GM19035 (cell line): Measurements from ENCODE around the gene ABAT.
"Not testable (repeated sequence)": the region's sequence is repeated elsewhere in the genome, so short reads cannot be mapped to it uniquely, and the experiment has no call there.

ENCODE experiments used
- ATAC-seq: cut with Tn5 transposase; IDR thresholded peaks from one replicate; pipeline ENCODE4 v1.9.1; 2021; ENCODE audit not compliant: unreplicated experiment

Gene ABAT

DNA sequence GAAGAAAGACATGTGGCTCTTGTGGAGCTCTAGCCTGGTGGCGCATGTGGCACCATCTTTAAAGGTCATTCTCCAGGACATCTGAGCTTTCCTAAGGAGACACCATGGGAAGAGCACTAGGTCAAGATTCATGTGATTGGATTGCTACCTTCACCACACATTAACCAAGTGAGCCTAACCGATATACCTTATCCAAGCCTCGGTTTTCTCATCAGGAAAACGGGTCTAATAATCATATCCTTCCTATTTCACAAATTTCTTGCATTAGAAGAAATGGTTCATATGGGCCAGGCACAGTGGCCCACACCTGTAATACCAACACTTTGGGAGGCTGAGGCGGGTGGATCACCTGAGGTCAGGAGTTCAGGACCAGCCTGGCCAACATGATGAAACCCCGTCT is 64.7 kb downstream of the ABAT start:
- no peak for ATAC-seq

- ATAC-seq = no peak
Measured at GRCh38 chr16:8739989-8740704, 65.7 kb downstream of the ABAT start.

DNA sequence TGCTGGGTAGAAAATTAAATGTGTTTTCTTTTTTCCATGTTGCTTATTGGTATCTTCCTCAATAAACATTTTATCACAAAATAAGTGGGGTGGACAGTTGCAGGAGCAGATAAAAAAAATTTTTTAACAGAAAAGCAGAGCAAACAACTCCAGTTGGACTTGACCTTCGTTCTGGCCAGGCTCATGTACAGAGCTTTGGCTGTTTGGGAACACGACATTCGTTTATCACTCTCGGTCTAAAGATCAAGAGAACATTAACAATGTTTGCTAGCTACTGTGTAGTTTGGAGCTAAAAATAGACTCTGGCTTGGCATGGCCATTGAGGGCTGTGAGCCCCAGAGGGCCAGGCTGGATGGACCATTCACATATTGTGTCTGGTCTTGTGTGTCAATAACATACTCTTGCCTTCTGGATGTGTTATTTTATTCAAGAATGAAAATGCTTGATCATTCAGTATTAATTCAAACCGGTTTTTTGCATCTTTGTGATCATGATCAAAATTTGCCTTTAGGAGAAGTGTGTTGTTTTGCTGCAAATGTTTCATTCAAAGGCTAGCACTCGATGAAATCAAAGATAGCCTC is 66.4 kb downstream of the ABAT start:
- no peak for ATAC-seq

DNA sequence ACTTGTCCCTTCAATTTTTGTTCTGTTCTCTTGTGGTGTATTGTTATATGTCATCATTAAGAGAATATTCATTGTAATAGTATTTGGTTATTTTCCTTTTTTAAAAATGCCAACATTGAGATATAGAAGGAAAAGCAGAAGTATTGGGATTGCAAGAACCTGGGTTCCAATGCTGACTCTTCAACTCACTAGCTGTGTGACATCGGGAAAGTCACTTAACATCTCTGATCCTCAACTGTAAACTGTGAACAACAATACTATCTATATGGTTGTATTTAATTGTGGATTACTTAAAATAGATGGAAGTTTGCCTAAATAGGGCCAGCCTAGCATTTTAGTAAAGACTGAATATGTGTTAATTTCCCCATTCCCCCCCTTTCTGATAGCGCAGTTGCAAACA is 67.2 kb downstream of the ABAT start:
- ATAC-seq = no peak

DNA sequence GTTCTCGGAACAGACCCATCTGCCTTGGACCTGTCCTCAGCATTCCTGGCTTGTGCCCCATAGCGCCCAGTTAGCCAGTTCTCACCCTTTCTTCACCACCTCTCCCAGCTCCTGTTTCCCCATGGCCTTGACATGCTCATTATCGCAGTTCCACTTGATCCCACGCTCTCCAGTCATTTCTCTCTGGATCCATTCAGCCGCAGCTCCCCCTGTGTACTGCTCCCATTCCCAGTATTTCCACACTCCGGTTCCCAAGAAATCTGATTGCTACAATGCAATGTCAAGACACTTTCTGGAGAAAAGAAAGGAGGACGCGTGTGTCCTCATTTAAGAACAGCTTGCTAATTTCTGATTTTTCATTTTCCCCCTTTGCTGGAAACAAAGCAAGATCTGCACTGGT is 67.7 kb downstream of the ABAT start:
- no peak for ATAC-seq

- ATAC-seq = not testable (repeated sequence)
Measured at GRCh38 chr16:8748944-8749343, 74.5 kb downstream of the ABAT start.

GRCh38 chr16:8751481-8752311 is 77.3 kb downstream of the ABAT start:
- no peak for ATAC-seq

DNA sequence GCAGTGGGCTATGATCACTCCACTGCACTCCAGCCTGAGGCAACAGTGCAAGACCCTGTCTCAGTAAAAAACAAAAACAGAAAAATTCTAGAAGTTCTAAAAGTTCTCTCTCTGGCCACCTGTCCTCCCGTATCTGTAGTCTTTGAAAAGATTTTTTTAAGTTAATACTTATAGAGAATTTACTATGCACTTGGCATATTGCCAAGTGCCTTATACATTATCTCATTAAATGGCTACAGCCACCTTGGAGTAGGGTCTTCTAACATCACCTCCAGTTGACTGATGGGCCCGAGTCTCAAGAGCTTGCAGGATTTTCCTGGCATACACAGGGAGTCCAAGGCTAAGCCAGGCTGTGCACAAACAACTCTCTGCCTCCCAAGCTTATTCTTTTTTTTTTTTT is 78.3 kb downstream of the ABAT start:
- ATAC-seq = no peak

DNA sequence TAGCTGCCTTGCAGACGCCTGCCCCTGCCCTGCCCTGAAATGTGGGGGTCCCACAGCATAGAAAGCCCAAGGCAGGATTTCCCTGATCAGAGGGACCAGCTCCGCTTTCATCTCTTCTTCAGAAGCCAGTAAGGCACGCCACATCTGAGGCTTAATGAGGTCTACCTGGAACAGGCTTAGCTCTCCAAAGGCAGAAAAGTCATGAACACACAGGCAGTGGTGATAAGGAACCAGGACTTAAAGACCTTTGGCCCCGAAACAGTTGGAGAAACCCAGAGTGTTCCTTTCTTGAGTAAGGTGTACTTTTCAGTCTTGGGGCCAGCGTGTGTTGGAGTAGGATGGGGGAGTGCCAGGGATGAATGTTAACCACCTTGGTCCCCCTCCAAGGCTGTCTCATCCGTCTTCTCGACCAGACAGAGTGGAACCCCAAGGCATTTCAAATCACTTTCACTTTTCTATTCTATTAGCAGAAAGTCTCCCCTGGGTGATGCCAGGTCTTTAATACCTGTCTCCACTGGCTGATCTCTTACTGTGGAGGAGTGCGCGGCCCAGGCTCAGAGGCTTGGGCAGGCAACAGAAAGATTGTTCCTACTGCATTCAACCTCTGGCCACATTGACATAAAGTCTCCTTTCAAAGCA is 79.1 kb downstream of the ABAT start:
- no peak for ATAC-seq

DNA sequence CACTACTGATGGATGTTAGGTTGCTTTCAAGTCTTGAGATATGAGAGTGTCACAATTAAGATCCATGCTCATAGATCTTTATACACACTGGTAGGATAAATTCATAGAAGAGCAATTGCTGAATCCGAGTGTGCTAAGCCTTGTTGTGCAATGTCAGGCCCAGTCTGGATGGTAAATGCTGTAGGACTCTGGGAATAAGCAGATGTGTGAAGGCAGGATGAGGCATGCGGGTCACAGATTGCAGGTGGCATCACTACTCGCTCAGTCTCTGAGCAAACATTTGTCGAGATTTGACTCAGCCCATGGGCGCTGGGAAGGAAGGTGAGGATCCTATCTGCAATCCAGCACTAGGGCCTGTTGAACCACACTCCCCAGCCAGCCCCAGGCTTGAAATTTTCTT is 82.3 kb downstream of the ABAT start:
- ATAC-seq = no peak

DNA sequence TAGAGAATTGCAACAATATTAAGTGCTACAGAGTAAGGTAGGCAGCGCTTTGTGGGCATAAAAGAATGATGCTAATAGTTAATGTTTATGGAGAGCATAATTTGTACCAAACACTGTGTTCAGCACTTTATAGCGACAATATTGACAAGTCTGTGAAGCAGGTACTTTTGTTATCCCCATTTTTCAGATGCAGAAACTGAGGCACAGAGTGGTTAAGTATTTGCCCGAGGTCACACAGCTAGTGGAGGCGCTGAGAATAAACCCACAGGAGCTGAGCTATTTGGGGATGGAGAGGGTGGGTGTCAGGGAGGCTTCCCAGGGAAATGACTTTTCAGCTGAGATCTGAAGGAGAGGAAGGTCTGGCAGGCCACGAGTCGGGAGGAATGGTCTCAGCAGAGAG is 83.6 kb downstream of the ABAT start:
- ATAC-seq = no peak

DNA sequence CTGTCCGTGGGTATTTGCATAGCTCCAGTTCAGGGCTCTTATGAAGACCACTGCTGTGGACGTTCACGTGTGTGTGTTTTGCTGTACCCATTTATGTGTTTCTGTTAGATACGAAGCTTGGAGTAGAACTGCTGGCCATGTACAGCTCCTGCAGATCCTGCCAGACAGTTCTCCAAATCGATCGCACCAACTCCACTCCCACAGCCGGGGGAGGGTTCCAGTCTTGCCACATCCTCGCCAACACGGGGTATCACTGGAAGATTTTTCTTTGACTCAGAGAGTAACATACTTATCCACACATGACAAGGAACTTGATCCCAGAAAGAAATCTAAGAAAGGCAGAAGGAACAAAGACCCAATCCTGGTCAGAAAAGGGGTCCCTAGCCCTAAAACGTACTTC is 85.6 kb downstream of the ABAT start:
- no peak for ATAC-seq

DNA sequence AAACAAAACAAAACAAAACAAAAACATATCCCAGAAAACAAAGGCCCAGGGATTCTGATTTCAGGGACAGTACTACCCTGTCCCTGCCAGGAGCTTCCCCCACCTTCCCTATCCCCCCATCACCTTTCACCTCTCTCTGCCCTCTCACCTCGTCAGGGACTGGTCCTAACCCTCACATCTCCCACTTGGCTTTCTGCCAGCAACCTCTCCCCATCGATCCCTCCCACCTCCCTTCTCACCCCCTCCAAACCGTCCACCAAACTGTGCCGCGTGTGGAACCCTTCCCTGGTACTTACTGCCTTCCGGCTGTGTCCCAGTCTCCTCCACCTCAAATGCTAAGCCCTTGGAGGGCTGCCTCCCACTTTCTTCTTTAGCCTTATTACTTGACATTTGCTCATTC is 86.7 kb downstream of the ABAT start:
- no peak for ATAC-seq

DNA sequence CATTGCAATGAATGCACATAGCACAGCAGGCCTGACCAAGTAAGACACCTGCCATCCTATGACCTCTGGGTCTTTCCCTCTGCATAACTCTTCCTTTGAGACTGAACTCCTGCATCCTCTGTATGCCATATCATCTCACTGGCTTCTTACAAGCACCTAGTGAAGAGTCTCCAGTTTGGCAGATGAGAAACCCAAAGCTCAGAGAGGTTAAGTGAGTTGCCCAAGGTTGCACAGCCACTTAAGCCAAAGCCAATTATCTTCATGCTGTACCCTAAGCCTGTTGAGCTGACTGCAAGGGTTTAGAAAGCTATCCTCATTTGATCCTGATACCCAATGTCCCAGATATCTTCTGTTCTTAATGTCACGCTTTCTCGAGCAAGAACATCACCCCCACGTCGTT is 87.8 kb downstream of the ABAT start:
- ATAC-seq = no peak

GRCh38 chr16:8763083-8763482 is 88.7 kb downstream of the ABAT start:
- no peak for ATAC-seq

DNA sequence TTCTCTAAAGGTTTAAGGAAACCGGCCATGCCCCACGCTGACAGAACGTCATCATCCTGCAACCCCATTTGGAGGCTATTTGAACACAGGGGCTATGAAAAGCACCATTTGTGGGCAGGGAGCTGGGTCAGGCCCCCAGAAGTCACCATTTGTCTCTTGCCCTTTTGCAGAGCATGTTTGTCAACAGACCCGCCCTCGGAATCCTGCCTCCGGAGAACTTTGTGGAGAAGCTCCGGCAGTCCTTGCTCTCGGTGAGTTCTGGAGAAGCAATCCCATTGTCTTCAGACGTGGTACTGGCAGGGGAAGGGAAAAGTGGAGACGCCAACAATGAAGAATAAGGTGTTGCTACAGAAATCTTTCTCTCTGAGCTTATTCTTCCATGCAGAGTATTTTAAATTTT is 89.5 kb downstream of the ABAT start:
- no peak for ATAC-seq

DNA sequence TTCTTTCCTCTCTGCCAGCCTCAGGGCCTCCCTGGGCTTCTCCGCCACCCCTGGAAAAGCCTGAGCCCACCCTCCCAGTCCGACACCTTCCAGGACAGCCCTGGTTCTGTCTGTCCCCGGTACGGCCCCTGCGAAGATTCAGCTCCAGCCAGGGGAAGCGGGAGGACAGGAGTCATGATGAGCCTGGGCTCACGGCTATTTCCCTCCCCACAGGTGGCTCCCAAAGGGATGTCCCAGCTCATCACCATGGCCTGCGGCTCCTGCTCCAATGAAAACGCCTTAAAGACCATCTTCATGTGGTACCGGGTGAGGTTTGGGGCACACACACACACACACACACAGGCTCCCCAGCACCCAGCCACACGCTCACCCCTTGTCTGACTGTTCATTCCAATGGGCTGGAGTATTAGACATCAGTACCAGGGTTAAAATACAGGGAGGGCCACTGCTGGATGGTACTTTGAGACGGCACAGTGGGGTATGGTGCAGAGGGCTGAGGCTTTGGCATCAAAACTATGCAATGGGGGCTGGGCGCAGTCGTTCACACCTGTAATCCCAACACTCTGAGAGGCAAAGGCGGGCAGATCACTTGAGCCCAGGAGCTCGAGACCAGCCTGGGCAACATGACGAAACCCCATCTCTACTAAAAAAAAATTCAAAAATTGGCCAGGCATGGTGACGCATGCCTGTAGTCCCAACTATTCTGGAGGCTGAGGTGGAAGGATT is 90.3 kb downstream of the ABAT start:
- ATAC-seq = no peak

DNA sequence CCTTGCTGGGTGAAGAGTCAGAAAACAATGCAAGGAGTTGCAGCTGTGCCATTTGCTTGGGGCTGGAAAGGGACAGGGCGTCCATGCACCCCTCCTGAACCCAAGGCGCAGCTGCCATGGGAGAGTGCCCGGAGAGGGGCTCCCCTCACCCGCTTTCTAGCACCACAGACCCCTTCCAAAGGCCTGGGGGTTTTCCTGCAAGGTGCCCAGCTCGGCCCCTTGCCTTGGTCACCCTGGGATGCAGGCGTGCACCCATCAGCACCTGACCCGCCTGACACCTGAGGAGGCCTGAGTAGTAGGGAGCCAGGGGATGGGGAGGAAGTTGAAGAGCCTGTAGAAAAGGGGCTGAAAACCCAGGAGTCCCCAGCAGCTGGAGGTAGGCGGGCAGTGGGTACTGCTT is 92.8 kb downstream of the ABAT start:
- ATAC-seq = no peak

DNA sequence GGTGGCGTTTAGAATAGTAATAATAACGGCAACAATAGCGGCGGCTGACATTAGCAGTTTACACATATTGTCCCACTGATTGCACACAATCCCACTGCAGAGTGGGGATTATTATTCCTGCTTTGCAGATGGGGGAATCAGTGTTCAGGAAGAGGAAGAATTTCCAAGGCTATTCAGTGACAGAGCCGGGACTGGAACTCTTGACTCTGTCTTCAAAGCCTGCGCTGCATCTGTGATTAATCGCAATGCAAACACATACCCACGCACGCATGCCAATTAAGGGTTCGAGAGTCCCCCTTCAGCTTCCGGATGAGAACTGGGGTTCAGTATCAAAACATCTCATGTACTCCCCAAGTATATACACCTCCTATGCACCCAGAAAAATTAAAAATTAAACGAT is 93.9 kb downstream of the ABAT start:
- no peak for ATAC-seq

GRCh38 chr16:8768692-8769091 is 94.3 kb downstream of the ABAT start:
- no peak for ATAC-seq

- ATAC-seq = no peak
Measured at GRCh38 chr16:8773537-8773936, 99.1 kb downstream of the ABAT start.
